ENCODE data around the gene RSRP1. TPM values are rescaled to one million over a fixed set of nuclear protein-coding genes. Genes with fewer than 3 reads are reported as not detected.
A peak's percentile ranks its signal among the peaks of the same experiment; 100 is the strongest.

Gene RSRP1
- total RNA-seq, 2 donors from 2014 or later = 193 to 208 TPM

DNA sequence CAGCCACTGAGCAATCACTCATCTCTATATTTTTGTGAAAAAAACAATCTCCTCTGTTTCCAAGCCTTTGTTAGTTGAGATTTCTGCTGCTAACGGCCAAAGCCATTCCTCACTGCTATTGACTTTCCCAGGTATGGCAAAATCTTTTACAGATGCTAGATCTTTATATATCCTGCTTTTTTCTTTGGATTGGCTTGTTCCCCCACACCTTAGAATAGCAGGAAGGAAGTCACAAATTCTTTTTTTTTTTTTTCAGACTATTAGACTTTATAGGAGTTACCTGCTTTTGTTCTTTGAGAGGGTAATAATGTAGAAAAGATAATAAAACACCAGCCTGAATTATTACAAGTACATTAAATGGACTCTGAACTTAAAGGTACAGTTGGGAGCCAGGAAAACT is 39.2 kb downstream of the RSRP1 start:
- no peaks in the 10 kb centered on the region for H3K27me3 ChIP-seq (replicated peaks; ENCODE audit: insufficient read depth)
- TF ChIP-seq, protein P1, sequence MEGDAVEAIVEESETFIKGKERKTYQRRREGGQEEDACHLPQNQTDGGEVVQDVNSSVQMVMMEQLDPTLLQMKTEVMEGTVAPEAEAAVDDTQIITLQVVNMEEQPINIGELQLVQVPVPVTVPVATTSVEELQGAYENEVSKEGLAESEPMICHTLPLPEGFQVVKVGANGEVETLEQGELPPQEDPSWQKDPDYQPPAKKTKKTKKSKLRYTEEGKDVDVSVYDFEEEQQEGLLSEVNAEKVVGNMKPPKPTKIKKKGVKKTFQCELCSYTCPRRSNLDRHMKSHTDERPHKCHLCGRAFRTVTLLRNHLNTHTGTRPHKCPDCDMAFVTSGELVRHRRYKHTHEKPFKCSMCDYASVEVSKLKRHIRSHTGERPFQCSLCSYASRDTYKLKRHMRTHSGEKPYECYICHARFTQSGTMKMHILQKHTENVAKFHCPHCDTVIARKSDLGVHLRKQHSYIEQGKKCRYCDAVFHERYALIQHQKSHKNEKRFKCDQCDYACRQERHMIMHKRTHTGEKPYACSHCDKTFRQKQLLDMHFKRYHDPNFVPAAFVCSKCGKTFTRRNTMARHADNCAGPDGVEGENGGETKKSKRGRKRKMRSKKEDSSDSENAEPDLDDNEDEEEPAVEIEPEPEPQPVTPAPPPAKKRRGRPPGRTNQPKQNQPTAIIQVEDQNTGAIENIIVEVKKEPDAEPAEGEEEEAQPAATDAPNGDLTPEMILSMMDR (IDR thresholded peaks at IDR 0.05) = no peak
- ATAC-seq (ENCODE audit: insufficient number of reproducible peaks, low FRiP score, low read depth) = no peak

DNA sequence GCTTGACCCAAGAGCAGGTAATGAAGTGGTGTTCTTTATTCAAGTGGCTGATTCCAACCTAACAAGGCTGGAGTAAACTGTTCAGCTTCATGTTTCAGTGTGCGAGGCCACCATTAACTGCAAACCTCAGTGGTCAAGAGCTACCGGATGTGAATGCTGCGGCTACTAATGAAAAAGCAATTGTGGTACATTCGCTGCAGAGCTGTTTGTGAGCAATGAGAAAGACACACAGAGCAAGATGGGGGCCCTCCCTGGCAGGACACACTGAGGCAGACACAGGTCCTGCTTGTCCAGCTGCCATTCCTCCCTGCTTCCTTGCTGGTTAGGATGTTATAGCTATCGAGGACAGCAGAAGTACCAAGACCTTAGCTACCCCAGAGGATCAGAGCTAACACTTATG is 41.1 kb downstream of the RSRP1 start:
- Histone ChIP-seq H3K27ac (no peak overlapping the region), H3K27me3 (replicated peaks; ENCODE audit: insufficient read depth) (no peaks in the 10 kb centered on the region), H3K36me3 (no peaks in the 10 kb centered on the region), H3K9me3 (no peaks in the 10 kb centered on the region), H3K4me3 (no peak overlapping the region), H3K4me1 (ENCODE audit: control insufficient read depth in 1 of 2, low read depth in 2 of 2) (no peaks in the 10 kb centered on the region)
- DNase-seq (ENCODE audit: low spot score) (no peak), ATAC-seq (ENCODE audit: insufficient number of reproducible peaks, low FRiP score, low read depth) (no peak)
- TF ChIP-seq, protein P1 (IDR thresholded peaks at IDR 0.05) = no peak

More for the DNA sequence above, 39.2 kb downstream of the RSRP1 start:
- Histone ChIP-seq H3K36me3 (no peaks in the 10 kb centered on the region), H3K27ac (no peak overlapping the region), H3K4me3 (no peak overlapping the region), H3K9me3 (no peaks in the 10 kb centered on the region), H3K4me1 (ENCODE audit: control insufficient read depth in 1 of 2, low read depth in 2 of 2) (no peaks in the 10 kb centered on the region)
- no peak for DNase-seq (ENCODE audit: low spot score)

DNA sequence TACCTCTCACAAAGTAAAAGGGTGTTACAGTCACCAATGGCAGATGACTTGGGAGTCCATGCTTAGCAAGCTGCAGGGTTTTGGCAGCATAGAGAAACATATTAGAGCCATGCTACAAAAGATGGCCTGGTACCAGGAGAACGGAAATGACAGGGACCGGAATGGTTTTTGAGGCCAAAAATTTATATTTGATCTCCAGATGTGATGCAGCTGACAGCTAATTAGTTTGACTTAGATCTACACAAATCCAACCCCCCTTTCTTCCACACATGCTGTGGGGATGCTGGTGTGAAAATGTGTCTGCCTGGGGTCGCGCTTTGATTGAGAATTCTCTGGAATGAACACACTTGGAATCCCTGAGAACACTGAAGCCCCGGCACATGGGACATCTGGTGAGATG is 41.5 kb downstream of the RSRP1 start:
- no peaks in the 10 kb centered on the region for H3K27me3 ChIP-seq (replicated peaks; ENCODE audit: insufficient read depth)
- H3K4me3 ChIP-seq = no peak overlapping the region
- no peak overlapping the region for H3K27ac ChIP-seq
- TF ChIP-seq, protein P1 (IDR thresholded peaks at IDR 0.05) = no peak
- no peaks in the 10 kb centered on the region for H3K36me3 ChIP-seq
- DNase-seq (ENCODE audit: low spot score) (no peak), ATAC-seq (ENCODE audit: insufficient number of reproducible peaks, low FRiP score, low read depth) (no peak)
- H3K9me3 ChIP-seq = no peaks in the 10 kb centered on the region
- no peaks in the 10 kb centered on the region for H3K4me1 ChIP-seq (ENCODE audit: control insufficient read depth in 1 of 2, low read depth in 2 of 2)

DNA sequence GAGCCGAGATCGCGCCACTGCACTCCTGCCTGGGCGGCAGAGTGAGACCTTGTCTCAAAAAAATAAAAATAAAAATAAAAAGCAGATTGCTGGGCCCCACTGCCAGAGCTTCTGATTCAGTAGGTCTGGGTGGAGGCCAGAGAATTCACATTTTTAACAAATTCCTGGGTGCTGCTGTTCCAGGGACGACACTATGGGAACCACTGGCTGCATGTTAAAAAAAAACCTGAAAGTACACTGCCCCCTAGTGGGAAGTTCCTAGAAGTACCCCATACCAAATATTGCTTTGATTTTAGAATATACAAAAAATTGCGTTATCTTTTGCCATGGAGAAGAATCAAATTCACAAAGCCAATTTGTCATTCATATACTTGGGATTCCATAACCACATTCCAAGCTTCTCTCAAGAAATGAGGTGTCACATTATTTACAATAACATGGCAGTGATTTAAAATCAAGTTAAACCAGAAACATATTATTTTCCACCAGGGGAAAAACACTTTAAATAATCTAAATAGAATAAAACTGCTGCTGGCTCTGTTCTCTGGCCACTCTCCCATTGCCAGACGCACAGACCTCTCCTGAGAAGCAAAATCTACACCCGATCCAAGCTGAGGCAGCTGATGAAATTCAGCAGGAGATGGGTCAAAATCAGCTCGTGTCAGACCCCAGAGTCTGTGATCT is 42.3 kb downstream of the RSRP1 start:
- Histone ChIP-seq H3K27me3 (replicated peaks; ENCODE audit: insufficient read depth) (no peaks in the 10 kb centered on the region), H3K9me3 (no peaks in the 10 kb centered on the region), H3K36me3 (no peaks in the 10 kb centered on the region), H3K4me1 (ENCODE audit: control insufficient read depth in 1 of 2, low read depth in 2 of 2) (no peaks in the 10 kb centered on the region), H3K4me3 (no peak overlapping the region), H3K27ac (no peak overlapping the region)
- TF ChIP-seq, protein P1 (IDR thresholded peaks at IDR 0.05) = peak; percentile 84
- no peak for DNase-seq (ENCODE audit: low spot score)
- ATAC-seq (ENCODE audit: insufficient number of reproducible peaks, low FRiP score, low read depth) = no peak

DNA sequence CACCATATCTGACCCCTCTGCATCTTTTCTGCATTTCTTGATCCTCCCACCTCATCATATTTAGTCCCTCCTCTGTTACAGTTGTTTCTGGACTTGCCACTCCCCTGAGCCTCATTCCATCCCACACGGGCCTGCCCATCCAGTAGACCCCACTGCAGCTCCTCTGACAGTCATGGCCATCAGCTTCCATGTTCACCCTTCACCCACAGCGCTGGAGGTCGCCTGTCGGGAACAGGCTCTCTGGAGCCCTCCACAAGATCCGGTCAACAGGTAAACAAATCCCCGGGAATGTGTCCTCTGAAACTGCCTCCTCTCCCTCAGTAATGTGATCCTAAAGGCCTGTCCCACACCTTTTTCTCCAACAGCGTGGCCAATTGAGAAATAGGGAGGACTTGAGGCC is 46.2 kb downstream of the RSRP1 start:
- Histone ChIP-seq H3K27me3 (replicated peaks; ENCODE audit: insufficient read depth) (no peaks in the 10 kb centered on the region), H3K36me3 (no peaks in the 10 kb centered on the region), H3K4me3 (no peak overlapping the region), H3K27ac (no peak overlapping the region), H3K9me3 (no peaks in the 10 kb centered on the region), H3K4me1 (ENCODE audit: control insufficient read depth in 1 of 2, low read depth in 2 of 2) (peaks cover 0 to 15% of the 10 kb centered on the region in 2 donors)
- TF ChIP-seq, protein P1 (IDR thresholded peaks at IDR 0.05) = no peak
- ATAC-seq (ENCODE audit: insufficient number of reproducible peaks, low FRiP score, low read depth) (no peak), DNase-seq (ENCODE audit: low spot score) (no peak)

Data from thoracic aorta (tissue), 2 donors.